PC-3 (cell line): ENCODE measurements around the gene CPN2. TPM values are rescaled to one million over a fixed set of nuclear protein-coding genes. Genes with fewer than 3 reads are reported as not detected.

Source experiments
- ATAC-seq: fragments of 200-7000 bp; cut with Tn5 transposase; 2 replicates; pipeline ENCODE4 v1.9.1; 2020; ENCODE audit warnings: mild to moderate bottlenecking, moderate library complexity
- BruUV-seq: library from RNA; stranded (reverse); fragments of 400-500 nt; replicated peaks from 2 replicates; lab custom pipeline; 2021; lab: Mats Ljungman, UMichigan
- CTCF ChIA-PET: fragments of 300-600 bp; sonication (Branson Sonifier 250); formaldehyde crosslinking; loops from one replicate; lab custom pipeline; 2022; ENCODE audit warnings: antibody characterized with exemption; lab: Charles Lee
- POLR2A ChIA-PET: fragments of 300-600 bp; sonication (Branson Sonifier 250); formaldehyde crosslinking; loops from one replicate; lab custom pipeline; 2022; ENCODE audit warnings: antibody characterized with exemption; ENCODE audit not compliant: unreplicated experiment; lab: Charles Lee
- DNase-seq: peaks from one replicate; pipeline ENCODE4 v3.0.0-alpha.2; 2015
- H2AFZ ChIP-seq: fragments of 300-600 bp; sonication (generic); 2 replicates; pipeline ENCODE4 v1.6.0; 2016; ENCODE audit warnings: antibody characterized with exemption, low read length
- H3F3A ChIP-seq: fragments of 300-600 bp; sonication (generic); one replicate; pipeline ENCODE4 v1.6.0; 2017; ENCODE audit warnings: antibody characterized with exemption, low read length, control low read depth, mild to moderate bottlenecking; ENCODE audit not compliant: unreplicated experiment
- H3K27ac ChIP-seq: fragments of 300-600 bp; sonication (generic); 2 replicates; pipeline ENCODE4 v1.5.1; 2016; ENCODE audit warnings: mild to moderate bottlenecking, low read length
- H3K27me3 ChIP-seq: fragments of 300-600 bp; sonication (generic); 2 replicates; pipeline ENCODE4 v1.6.1; 2016; ENCODE audit warnings: low read length, mixed read lengths
- H3K36me3 ChIP-seq: fragments of 300-600 bp; sonication (generic); 2 replicates; pipeline ENCODE4 v1.6.1; 2016; ENCODE audit warnings: low read depth, mixed run types, low read length, mixed read lengths
- H3K4me1 ChIP-seq: fragments of 300-600 bp; sonication (generic); 2 replicates; pipeline ENCODE4 v1.5.1; 2016; ENCODE audit warnings: low read length; ENCODE audit not compliant: insufficient read depth
- H3K4me2 ChIP-seq: fragments of 300-600 bp; sonication (generic); 2 replicates; pipeline ENCODE4 v1.6.0; 2016; ENCODE audit warnings: low read length
- H3K4me3 ChIP-seq: fragments of 300-600 bp; sonication (generic); 2 replicates; pipeline ENCODE4 v1.5.1; 2016; ENCODE audit warnings: mild to moderate bottlenecking, low read length, mixed read lengths
- H3K79me2 ChIP-seq: fragments of 300-600 bp; sonication (generic); 2 replicates; pipeline ENCODE4 v1.6.1; 2017; ENCODE audit warnings: low read length, mixed read lengths
- H3K9ac ChIP-seq: fragments of 300-600 bp; sonication (generic); 2 replicates; pipeline ENCODE4 v1.6.0; 2016; ENCODE audit warnings: mild to moderate bottlenecking, low read length
- H3K9me2 ChIP-seq: fragments of 300-600 bp; sonication (generic); replicated peaks from 2 replicates; pipeline ENCODE4 v1.6.1; 2016; ENCODE audit warnings: mixed run types, low read length, mixed read lengths
- H3K9me3 ChIP-seq: fragments of 300-600 bp; sonication (generic); 2 replicates; pipeline ENCODE4 v1.6.1; 2016; ENCODE audit warnings: low read length, mixed read lengths
- H4K20me1 ChIP-seq: fragments of 300-600 bp; sonication (generic); 2 replicates; pipeline ENCODE4 v1.6.1; 2016; ENCODE audit warnings: low read length, mixed read lengths
- CTCF ChIP-seq: fragments of 300-600 bp; sonication (generic); conservative IDR thresholded peaks from 2 replicates; pipeline ENCODE4 v1.5.1; 2017; ENCODE audit warnings: antibody characterized with exemption, low read depth, mild to moderate bottlenecking, low read length
- EZH2 ChIP-seq: fragments of 300-600 bp; sonication (generic); IDR thresholded peaks from one replicate; pipeline ENCODE4 v1.6.1; 2017; ENCODE audit warnings: antibody characterized with exemption, mild to moderate bottlenecking, low read length; ENCODE audit not compliant: unreplicated experiment
- EZH2phosphoT487 ChIP-seq: fragments of 300-600 bp; sonication (generic); IDR thresholded peaks from 2 replicates; pipeline ENCODE4 v1.6.1; 2018; ENCODE audit warnings: mild to moderate bottlenecking, antibody characterized with exemption, low read length, borderline replicate concordance
- intact Hi-C: fragments of 100-400 bp; cut with micrococcal nuclease; formaldehyde crosslinking; loops from 2 replicates; pipeline ENCODE4 v1.9.0; 2023
- total RNA-seq: library from RNA; depleted of rRNA; stranded (reverse); fragments of >200 nt; gene quantifications from 2 replicates; pipeline ENCODE4 v1.2.3, GENCODE V29; 2014

CPN2 gene
- total RNA-seq, 1 experiment from 2014 or later, result 0.07 TPM

GRCh38 chr3:194333981-194334320 is 17.2 kb downstream of the CPN2 start:
- Histone ChIP-seq H3K4me2 (peak overlapping the region; percentile 81), H3K9me3 (no peaks in the 10 kb centered on the region), H3K9ac (peak overlapping the region; percentile 73; the same call in 1 of the 2 replicates), H2AFZ (peak overlapping the region; percentile 74), H3K9me2 (no peaks in the 10 kb centered on the region), H3K4me3 (peak overlapping the region; percentile 63), H3K36me3 (no peaks in the 10 kb centered on the region), H3K27ac (no peak overlapping the region), H3K79me2 (no peaks in the 10 kb centered on the region), H3K4me1 (peaks cover 43% of the 10 kb centered on the region), H3F3A (no peaks in the 10 kb centered on the region), H4K20me1 (no peaks in the 10 kb centered on the region), H3K27me3 (no peaks in the 10 kb centered on the region)
- TF ChIP-seq EZH2phosphoT487 (no peak), CTCF (no peak), EZH2 (no peak)
- BruUV-seq, result no TSS peak
- no peak for DNase-seq
- intact Hi-C loops, result loop anchor here (1.0 to 5.0 kb wide), 5 partner anchors 10 to 338 kb away; partner anchors contain the start of genes LSG1 and TMEM44
- ChIA-PET POLR2A (interaction anchor here (1.1 kb wide), 1 partner anchor 389 kb away, joined by 3 read pairs; no protein-coding TSS in a partner anchor), CTCF (interaction anchor here (0.6 to 1.0 kb wide), 4 partner anchors 11 to 16 kb away, joined by 3 to 4 read pairs (median 3); no protein-coding TSS in a partner anchor)
- ATAC-seq, result no peak

GRCh38 chr3:194333212-194333980 is 17.7 kb downstream of the CPN2 start:
- ATAC-seq (peak; percentile 94), DNase-seq (peak; percentile 95)
- peak overlapping the region; percentile 81 for H3K4me2 ChIP-seq
- no peaks in the 10 kb centered on the region for H3K27me3 ChIP-seq
- H3K9ac ChIP-seq, result peak overlapping the region; percentile 73
- no peaks in the 10 kb centered on the region for H3K9me3 ChIP-seq
- H2AFZ ChIP-seq, result peak overlapping the region; percentile 74
- no TSS peak for BruUV-seq
- ChIA-PET CTCF (interaction anchor here (0.5 to 1.0 kb wide), 5 partner anchors 11 to 17 kb away, joined by 3 to 4 read pairs (median 3); no protein-coding TSS in a partner anchor), POLR2A (interaction anchor here (0.6 to 1.1 kb wide), 2 partner anchors 29 to 389 kb away, joined by 3 to 8 read pairs; no protein-coding TSS in a partner anchor)
- TF ChIP-seq EZH2, result no peak
- peak; percentile 73 for TF ChIP-seq EZH2phosphoT487
- peak; percentile 98 for TF ChIP-seq CTCF
- H3K4me1 ChIP-seq, result peaks cover 43% of the 10 kb centered on the region
- no peaks in the 10 kb centered on the region for H4K20me1 ChIP-seq
- intact Hi-C loops, result loop anchor here (1.0 to 5.0 kb wide), 5 partner anchors 11 to 339 kb away; partner anchors contain the start of genes LSG1 and TMEM44
- no peaks in the 10 kb centered on the region for H3K36me3 ChIP-seq
- H3F3A ChIP-seq, result no peaks in the 10 kb centered on the region
- H3K4me3 ChIP-seq, result peak overlapping the region; percentile 63
- H3K79me2 ChIP-seq, result no peaks in the 10 kb centered on the region
- no peaks in the 10 kb centered on the region for H3K9me2 ChIP-seq
- H3K27ac ChIP-seq, result peak overlapping the region; percentile 81

GRCh38 chr3:194332858-194333211 is 18.3 kb downstream of the CPN2 start:
- H3K27ac ChIP-seq, result peak overlapping the region; percentile 81
- no peaks in the 10 kb centered on the region for H3K79me2 ChIP-seq
- peak overlapping the region; percentile 74 for H2AFZ ChIP-seq
- no peaks in the 10 kb centered on the region for H3K27me3 ChIP-seq
- TF ChIP-seq EZH2phosphoT487 (no peak), EZH2 (no peak), CTCF (no peak)
- no peaks in the 10 kb centered on the region for H3K9me2 ChIP-seq
- no peaks in the 10 kb centered on the region for H3F3A ChIP-seq
- intact Hi-C loops, result loop anchor here (1.0 to 5.0 kb wide), 5 partner anchors 11 to 339 kb away; partner anchors contain the start of genes LSG1 and TMEM44
- no TSS peak for BruUV-seq
- H3K4me1 ChIP-seq, result peaks cover 43% of the 10 kb centered on the region
- H3K9ac ChIP-seq, result peak overlapping the region; percentile 73
- POLR2A ChIA-PET, result interaction anchor here (0.6 kb wide), 1 partner anchor 30 kb away, joined by 8 read pairs; no protein-coding TSS in a partner anchor
- no peaks in the 10 kb centered on the region for H3K36me3 ChIP-seq
- no peak for ATAC-seq
- H3K4me2 ChIP-seq, result peak overlapping the region; percentile 81
- H3K9me3 ChIP-seq, result no peaks in the 10 kb centered on the region
- H4K20me1 ChIP-seq, result no peaks in the 10 kb centered on the region
- no peak for DNase-seq
- CTCF ChIA-PET, result no interaction called here
- peak overlapping the region; percentile 63; the same call in 1 of the 2 replicates for H3K4me3 ChIP-seq
